GM23248 (cell line): ENCODE results near the gene AAMDC. TPM values are rescaled to one million over a fixed set of nuclear protein-coding genes. Genes with fewer than 3 reads are reported as not detected.
"Not testable (repeated sequence)": the region's sequence is repeated elsewhere in the genome, so short reads cannot be mapped to it uniquely, and the experiment has no call there.

ENCODE experiments used
- DNase-seq: peaks from one replicate; pipeline ENCODE4 v3.0.0-alpha.2; 2015
- H2AFZ ChIP-seq: fragments of 200-600 bp; sonication (generic); 2 replicates; pipeline ENCODE4 v1.6.1; 2016; ENCODE audit warnings: antibody characterized with exemption
- H3F3A ChIP-seq: fragments of 200-600 bp; sonication (generic); 2 replicates; pipeline ENCODE4 v1.6.1; 2016; ENCODE audit warnings: mild to moderate bottlenecking, antibody characterized with exemption, mixed run types; ENCODE audit not compliant: insufficient read depth
- H3K27ac ChIP-seq: fragments of 200-600 bp; sonication (generic); 2 replicates; pipeline ENCODE4 v1.5.1; 2016; ENCODE audit warnings: mild to moderate bottlenecking
- H3K27me3 ChIP-seq: fragments of 200-600 bp; sonication (generic); replicated peaks from 2 replicates; pipeline ENCODE4 v1.6.1; 2016; ENCODE audit warnings: mild to moderate bottlenecking; ENCODE audit not compliant: insufficient read depth
- H3K36me3 ChIP-seq: fragments of 200-600 bp; sonication (generic); 2 replicates; pipeline ENCODE4 v1.6.1; 2016; ENCODE audit warnings: low read depth, mild to moderate bottlenecking
- H3K4me1 ChIP-seq: fragments of 200-600 bp; sonication (generic); 2 replicates; pipeline ENCODE4 v1.6.1; 2016; ENCODE audit warnings: mild to moderate bottlenecking; ENCODE audit not compliant: insufficient read depth
- H3K4me2 ChIP-seq: fragments of 200-600 bp; sonication (generic); one replicate; pipeline ENCODE4 v1.6.1; 2016; ENCODE audit warnings: mild to moderate bottlenecking; ENCODE audit not compliant: unreplicated experiment
- H3K4me3 ChIP-seq: fragments of 200-600 bp; sonication (generic); 2 replicates; pipeline ENCODE4 v1.5.1; 2016; ENCODE audit warnings: mild to moderate bottlenecking
- H3K79me2 ChIP-seq: fragments of 200-600 bp; sonication (generic); 2 replicates; pipeline ENCODE4 v1.6.1; 2016; ENCODE audit warnings: mild to moderate bottlenecking; ENCODE audit not compliant: insufficient read depth
- H3K9ac ChIP-seq: fragments of 200-600 bp; sonication (generic); 2 replicates; pipeline ENCODE4 v1.6.1; 2016; ENCODE audit warnings: mild to moderate bottlenecking
- H3K9me2 ChIP-seq: fragments of 200-600 bp; sonication (generic); 2 replicates; pipeline ENCODE4 v1.6.1; 2016; ENCODE audit warnings: mixed run types, mild to moderate bottlenecking, moderate library complexity; ENCODE audit not compliant: insufficient read depth
- H3K9me3 ChIP-seq: fragments of 200-600 bp; sonication (generic); one replicate; pipeline ENCODE4 v1.6.1; 2017; ENCODE audit warnings: low read depth
- H4K20me1 ChIP-seq: fragments of 200-600 bp; sonication (generic); 2 replicates; pipeline ENCODE4 v1.6.0; 2016; ENCODE audit not compliant: insufficient read depth
- EZH2 ChIP-seq: fragments of 200-600 bp; sonication (generic); IDR thresholded peaks from 2 replicates; pipeline ENCODE4 v1.6.1; 2018; ENCODE audit warnings: antibody characterized with exemption, mild to moderate bottlenecking; ENCODE audit not compliant: insufficient read depth, poor library complexity, severe bottlenecking
- EZH2phosphoT487 ChIP-seq: fragments of 200-600 bp; sonication (generic); IDR thresholded peaks from 2 replicates; pipeline ENCODE4 v1.6.1; 2018; ENCODE audit warnings: antibody characterized with exemption, moderate library complexity, mild to moderate bottlenecking, low read depth; ENCODE audit not compliant: insufficient read depth
- WGBS, 2 experiments: methylation state at CpG; one replicate each; pipeline ENCODE4 v1.1.6; 2015 to 2017; ENCODE audit warnings: low lambda C conversion rate in 2 of 2, low coverage in 1 of 2; ENCODE audit errors: missing lambda C conversion rate in 2 of 2; 5-methylcytosine and 5-hydroxymethylcytosine counted together
- in situ Hi-C: fragments of 300-500 bp; cut with MboI; formaldehyde crosslinking; loops from 2 replicates; pipeline ENCODE4 v1.15.0; 2020
- polyA plus RNA-seq: library from polyadenylated mRNA; unstranded; fragments of >200 nt; fragmentation: Nextera tagmentation; extraction: Ambion mirVana; gene quantifications from 2 replicates; pipeline ENCODE4 v1.2.1, GENCODE V29; 2016
- total RNA-seq: library from RNA; depleted of rRNA; stranded (reverse); fragments of >200 nt; shearing (Covaris generic); gene quantifications from 2 replicates; pipeline ENCODE4 v1.2.3, GENCODE V29; 2014

AAMDC gene
- total and polyA plus RNA-seq, 2 experiments from 2014 or later = 7.3 to 55.2 TPM

DNA sequence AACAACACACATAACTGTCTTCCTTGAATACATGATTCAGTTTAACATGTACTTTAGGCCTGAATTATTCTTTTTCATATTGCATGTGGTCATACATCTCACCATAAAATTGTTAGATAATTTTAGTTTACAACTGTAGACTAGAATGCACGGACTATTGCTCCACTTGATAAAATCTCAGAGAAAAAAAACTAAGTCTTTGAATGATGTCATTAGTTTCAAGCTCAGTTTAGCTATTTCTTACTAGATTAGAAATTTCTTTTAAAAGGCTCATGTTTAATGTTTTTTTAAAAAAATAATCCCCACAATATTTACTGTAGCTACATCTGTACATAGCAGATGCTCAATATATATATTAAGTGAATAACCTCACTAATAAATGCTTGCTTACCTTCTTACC lies 5.5 kb upstream of the AAMDC start:
- Histone ChIP-seq H3K79me2 (peaks cover 96% of the 10 kb centered on the region), H3F3A (peaks cover 16% of the 10 kb centered on the region), H3K4me3 (no peak overlapping the region), H2AFZ (no peak overlapping the region), H3K9me2 (no peaks in the 10 kb centered on the region), H4K20me1 (peaks cover 21% of the 10 kb centered on the region), H3K9me3 (no peaks in the 10 kb centered on the region), H3K9ac (no peak overlapping the region), H3K27me3 (no peaks in the 10 kb centered on the region), H3K4me2 (no peak overlapping the region), H3K27ac (no peak overlapping the region), H3K36me3 (no peaks in the 10 kb centered on the region; the same call in 1 of the 2 replicates), H3K4me1 (peaks cover 7% of the 10 kb centered on the region; the same call in 1 of the 2 replicates)
- DNase-seq = no peak
- TF ChIP-seq EZH2phosphoT487 (no peak), EZH2 (no peak)
- 96 to 97% methylated on average over 1 of the region's 1 CpG for WGBS, 2 experiments
- in situ Hi-C loops = no loop called here

DNA sequence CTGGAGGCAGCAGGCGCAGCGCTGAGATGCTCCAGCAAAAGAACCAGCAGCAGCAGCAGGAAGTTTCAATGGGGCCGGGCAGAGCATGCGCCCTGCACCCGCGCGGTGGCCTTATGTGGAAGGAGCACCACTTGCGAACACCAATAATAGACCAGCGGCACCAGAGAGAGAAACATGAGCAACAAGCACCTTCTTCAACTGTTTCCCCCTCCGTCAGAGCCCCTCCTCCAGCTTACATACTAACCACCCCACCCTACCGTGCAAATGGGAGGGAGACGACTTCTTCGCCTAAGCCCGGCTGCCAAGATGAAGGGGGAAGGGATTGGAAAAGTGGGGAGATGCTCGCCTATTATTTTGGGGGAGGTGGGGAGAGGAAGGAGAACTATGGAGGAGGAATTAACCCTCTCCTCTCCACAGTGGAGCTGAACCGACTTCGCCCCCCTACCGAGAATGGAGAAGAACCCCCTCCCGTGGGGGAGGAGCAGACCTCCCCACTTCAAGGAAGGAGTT lies 1.5 kb upstream of the AAMDC start:
- no peak for TF ChIP-seq EZH2phosphoT487
- TF ChIP-seq EZH2 = no peak
- peak overlapping the region; percentile 55 for H3K27ac ChIP-seq
- no peaks in the 10 kb centered on the region for H3K36me3 ChIP-seq
- H4K20me1 ChIP-seq = peaks cover 16% of the 10 kb centered on the region
- peak overlapping the region; percentile 86 for H3K9ac ChIP-seq
- H3K4me1 ChIP-seq = peaks cover 22% of the 10 kb centered on the region
- DNase-seq = peak; percentile 94
- H3K9me2 ChIP-seq = no peaks in the 10 kb centered on the region
- peaks cover 26% of the 10 kb centered on the region for H3F3A ChIP-seq
- no peaks in the 10 kb centered on the region for H3K27me3 ChIP-seq
- 1 to 3% methylated on average over 12 to 19 of the region's 19 CpGs for WGBS, 2 experiments
- H2AFZ ChIP-seq = peak overlapping the region; percentile 84
- peak overlapping the region; percentile 98 for H3K4me3 ChIP-seq
- peaks cover 83% of the 10 kb centered on the region for H3K79me2 ChIP-seq
- peak overlapping the region; percentile 92 for H3K4me2 ChIP-seq
- H3K9me3 ChIP-seq = no peaks in the 10 kb centered on the region
- in situ Hi-C loops = no loop called here

DNA sequence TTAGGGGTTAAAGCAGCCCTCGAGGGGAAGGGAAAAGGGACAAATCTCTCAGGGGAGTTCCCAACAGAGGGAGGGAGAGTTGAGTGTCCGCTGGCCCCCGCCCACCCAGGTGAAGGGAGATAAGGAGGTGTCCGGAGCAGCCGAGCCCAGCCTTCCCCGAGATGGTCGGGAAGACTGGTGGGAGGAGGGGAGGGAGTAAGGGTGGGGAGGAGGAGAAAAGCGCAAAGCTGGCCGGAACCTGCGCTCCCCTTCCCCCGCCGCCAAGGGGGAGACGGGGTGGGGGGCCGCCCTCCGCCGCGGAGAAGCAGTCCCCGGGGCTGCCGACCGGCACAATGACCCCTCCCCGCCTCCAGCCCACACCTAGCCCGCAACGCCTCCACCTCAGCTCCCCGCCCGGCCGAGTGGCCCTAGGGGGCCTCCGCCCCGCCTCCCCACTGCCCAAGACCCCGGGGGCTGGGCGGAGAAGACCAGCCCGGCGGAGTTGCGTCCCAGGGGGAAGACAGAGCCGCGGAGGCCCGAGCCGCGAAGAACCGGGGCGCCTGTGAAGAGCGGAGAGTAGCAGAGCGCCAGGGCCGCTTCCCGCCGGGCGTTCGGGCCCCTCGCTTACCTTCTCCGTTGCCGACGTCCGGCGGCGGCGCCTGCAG lies 901 bp upstream of the AAMDC start:
- 0% methylated on average over 25 to 40 of the region's 55 CpGs for WGBS, 2 experiments
- Histone ChIP-seq H3K4me1 (peaks cover 22% of the 10 kb centered on the region), H3K4me3 (peak overlapping the region; percentile 98), H4K20me1 (peaks cover 16% of the 10 kb centered on the region), H2AFZ (peak overlapping the region; percentile 84), H3K9me2 (no peaks in the 10 kb centered on the region), H3K9ac (peak overlapping the region; percentile 86), H3K36me3 (no peaks in the 10 kb centered on the region), H3K27me3 (no peaks in the 10 kb centered on the region), H3K9me3 (no peaks in the 10 kb centered on the region), H3K27ac (peak overlapping the region; percentile 55), H3K79me2 (peaks cover 83% of the 10 kb centered on the region), H3K4me2 (peak overlapping the region; percentile 92), H3F3A (peaks cover 26% of the 10 kb centered on the region)
- TF ChIP-seq EZH2 (no peak), EZH2phosphoT487 (no peak)
- in situ Hi-C loops = no loop called here
- DNase-seq = peak; percentile 65

DNA sequence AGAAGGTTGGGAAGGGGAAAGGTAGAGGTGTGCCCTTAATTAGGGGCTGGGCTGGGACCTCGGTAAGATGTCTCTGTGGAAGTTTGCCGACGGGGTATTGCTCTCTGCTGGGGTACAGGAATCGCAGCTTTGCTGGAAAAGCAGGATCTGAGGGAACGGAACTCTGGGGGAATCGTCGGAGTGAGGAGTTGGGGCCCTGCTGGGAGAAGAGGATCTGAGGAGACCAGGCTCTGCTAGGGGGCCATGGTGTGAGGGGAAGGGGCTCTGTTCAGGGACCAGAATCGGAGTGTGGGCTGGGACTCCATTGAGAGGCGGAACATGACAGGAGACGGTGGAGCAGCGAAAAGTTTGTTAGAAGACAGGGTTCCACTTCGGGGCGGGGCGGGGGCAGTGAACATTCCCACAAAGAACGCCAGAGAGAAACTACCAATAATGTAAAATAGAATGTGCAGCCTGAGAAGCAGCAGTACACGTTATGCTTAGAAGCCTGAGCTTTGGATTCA lies 456 bp downstream of the AAMDC start:
- H4K20me1 ChIP-seq = peaks cover 16% of the 10 kb centered on the region
- H3K27ac ChIP-seq = peak overlapping the region; percentile 56
- no peaks in the 10 kb centered on the region for H3K9me2 ChIP-seq
- peak overlapping the region; percentile 98 for H3K4me3 ChIP-seq
- no peaks in the 10 kb centered on the region for H3K36me3 ChIP-seq
- peak overlapping the region; percentile 90 for H3K4me2 ChIP-seq
- peaks cover 74% of the 10 kb centered on the region for H3K79me2 ChIP-seq
- H2AFZ ChIP-seq = peak overlapping the region; percentile 97
- no peaks in the 10 kb centered on the region for H3K27me3 ChIP-seq
- DNase-seq = peak; percentile 65
- in situ Hi-C loops = no loop called here
- 1 to 2% methylated on average over 15 to 16 of the region's 16 CpGs for WGBS, 2 experiments
- no peaks in the 10 kb centered on the region for H3K9me3 ChIP-seq
- peaks cover 22% of the 10 kb centered on the region for H3K4me1 ChIP-seq
- peaks cover 26% of the 10 kb centered on the region for H3F3A ChIP-seq
- H3K9ac ChIP-seq = peak overlapping the region; percentile 84
- TF ChIP-seq EZH2 = no peak
- no peak for TF ChIP-seq EZH2phosphoT487

DNA sequence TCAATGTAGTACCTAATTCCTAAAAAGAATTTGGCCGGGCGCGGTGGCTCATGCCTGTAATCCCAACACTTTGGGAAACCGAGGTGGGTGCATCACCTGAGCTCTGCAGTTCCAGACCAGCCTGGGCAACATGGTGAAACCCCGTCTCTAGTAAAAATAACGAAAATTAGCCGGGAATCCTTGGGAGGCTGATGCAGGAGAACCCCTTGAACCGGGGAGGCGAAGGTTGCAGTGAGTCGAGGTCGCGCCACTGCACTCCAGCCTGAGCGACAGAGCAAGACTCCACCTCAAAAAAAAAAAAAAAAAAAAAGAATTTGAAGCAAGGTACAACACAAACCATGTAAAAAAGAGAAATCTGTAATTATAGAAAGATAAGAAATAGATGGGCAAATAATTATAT lies 1.2 kb downstream of the AAMDC start:
- peak overlapping the region; percentile 90 for H3K4me2 ChIP-seq

More for the DNA sequence above, 1.2 kb downstream of the AAMDC start:
- in situ Hi-C loops, DNase-seq, H3K27me3 ChIP-seq, H3K9me2 ChIP-seq, H3K36me3 ChIP-seq, H3K9me3 ChIP-seq: not testable (repeated sequence)
- H3F3A ChIP-seq = peaks cover 26% of the 10 kb centered on the region
- peak overlapping the region; percentile 56 for H3K27ac ChIP-seq
- H3K79me2 ChIP-seq = peaks cover 70% of the 10 kb centered on the region
- peak overlapping the region; percentile 98 for H3K4me3 ChIP-seq
- H3K4me1 ChIP-seq = peaks cover 22% of the 10 kb centered on the region
- H3K9ac ChIP-seq = peak overlapping the region; percentile 84
- peaks cover 11% of the 10 kb centered on the region; the same call in 1 of the 2 replicates for H4K20me1 ChIP-seq
- 67 to 68% methylated on average over 13 of the region's 13 CpGs for WGBS, 2 experiments
- H2AFZ ChIP-seq = peak overlapping the region; percentile 97
